Stomach (tissue), 9 donors: ENCODE measurements around the gene RHOH. TPM values are rescaled to one million over a fixed set of nuclear protein-coding genes. Genes with fewer than 3 reads are reported as not detected.

Source experiments
- DNase-seq, 2 donors: peaks; one replicate each; pipeline versions ENCODE4 v3.0.0 to v3.0.0-alpha.2; 2013 to 2019
- H3K27ac ChIP-seq, 5 donors: fragments of 200-600 bp in 4 of 5; sonication (generic) in 4 of 5; one replicate each; pipeline ENCODE4 v1.5.1; 2013 to 2019; ENCODE audit warnings: mild to moderate bottlenecking in 1 of 5, moderate library complexity in 1 of 5
- H3K27me3 ChIP-seq, 3 donors: fragments of 200-600 bp; sonication (generic); one replicate each; pipeline ENCODE4 v1.5.1; 2017 to 2019; ENCODE audit warnings: mixed run types in 1 of 3
- H3K36me3 ChIP-seq, 4 donors: fragments of 200-600 bp; sonication (generic); 1 replicate in 3 of 4; 2 replicates in 1 of 4; pipeline ENCODE4 v1.5.1; 2016 to 2019
- H3K4me1 ChIP-seq, 4 donors: fragments of 200-600 bp; sonication (generic); one replicate each; pipeline ENCODE4 v1.5.1; 2016 to 2019
- H3K4me3 ChIP-seq, 4 donors: fragments of 200-600 bp; sonication (generic) in 3 of 4; one replicate each; pipeline ENCODE4 v1.5.1; 2016 to 2019; ENCODE audit warnings: mild to moderate bottlenecking in 1 of 4
- H3K9me3 ChIP-seq, 4 donors: fragments of 200-600 bp; sonication (generic); one replicate each; pipeline ENCODE4 v1.5.1; 2016 to 2019
- CTCF ChIP-seq, 7 experiments: fragments of 450-650 bp in 4 of 7; fragments of 200-600 bp in 3 of 7; sonication (generic) in 3 of 7; IDR thresholded peaks; one replicate each; pipeline ENCODE4 v1.5.1; 2016 to 2019; ENCODE audit warnings: antibody characterized with exemption in 7 of 7, control low read depth in 2 of 7, mild to moderate bottlenecking in 1 of 7
- EP300 ChIP-seq: sonication (generic); formaldehyde crosslinking; IDR thresholded peaks from one replicate; pipeline ENCODE4 v1.6.1; 2017; ENCODE audit warnings: antibody characterized with exemption
- POLR2A ChIP-seq, 4 donors: fragments of 450-650 bp; IDR thresholded peaks; one replicate each; pipeline ENCODE4 v1.6.1; 2016; ENCODE audit warnings: antibody characterized with exemption in 4 of 4, control low read depth in 2 of 4, mild to moderate bottlenecking in 1 of 4, moderate library complexity in 1 of 4
- POLR2AphosphoS5 ChIP-seq, 3 donors: sonication (generic); formaldehyde crosslinking; IDR thresholded peaks; one replicate each; pipeline ENCODE4 v1.6.1; 2016; ENCODE audit warnings: antibody characterized with exemption in 3 of 3
- WGBS, 5 donors: extraction: QIAGEN DNeasy Blood & Tissue Kit in 3 of 5; methylation state at CpG; one replicate each; pipeline versions ENCODE4 v1.1.5 to v1.1.7; 2013 to 2018; 5-methylcytosine and 5-hydroxymethylcytosine counted together
- intact Hi-C: fragments of 100-400 bp; cut with DNase I; formaldehyde crosslinking; loops from one replicate; pipeline ENCODE4 v1.15.1; 2023; ENCODE audit warnings: low total_unique reads
- polyA plus RNA-seq, 3 donors: library from polyadenylated mRNA; stranded (reverse); fragments of 200-250 nt; gene quantifications; one replicate each; pipeline ENCODE4 v1.2.3, GENCODE V29; 2013
- total RNA-seq, 5 donors: library from RNA; depleted of rRNA; stranded (reverse); fragments of >200 nt; gene quantifications; one replicate each; pipeline versions ENCODE4 v1.1.0 to v1.2.3, GENCODE V29; 2014 to 2016
- donor health status: healthy with polysubstance abuse.
- donor health status: Bipolar disorder and iron deficiency.
- donor health status: healthy.

RHOH gene
- total and polyA plus RNA-seq, 8 donors, result 1.3 to 7.5 (median 4.0) TPM

- H3K4me3 ChIP-seq, result peak overlapping the region in 1 of 4 donors; percentile 23
- intact Hi-C loops, result no loop called here
- peaks cover 19 to 52% (median 31%) of the 10 kb centered on the region in 4 donors for H3K4me1 ChIP-seq
- no peaks in the 10 kb centered on the region for H3K36me3 ChIP-seq
- WGBS, 5 donors, result 30 to 42% (median 40%) methylated on average over 14 of the region's 14 CpGs
- H3K27ac ChIP-seq, result peak overlapping the region; percentile 34 to 83 (median 59)
- TF ChIP-seq POLR2AphosphoS5 (IDR thresholded peaks at IDR 0.05) (peak in 1 of 3 donors; percentile 36), EP300 (no peak), CTCF (IDR thresholded peaks at IDR 0.05) (no peak)
- DNase-seq, result peak in 1 of 2 donors; percentile 61
- no peaks in the 10 kb centered on the region for H3K9me3 ChIP-seq
- no peaks in the 10 kb centered on the region for H3K27me3 ChIP-seq
Measured at GRCh38 chr4:40194602-40195161, 2.1 kb upstream of the RHOH start.

GRCh38 chr4:40195182-40196177, 1.4 kb upstream of the RHOH start:
- Histone ChIP-seq H3K27ac (peak overlapping the region in 4 of 5 donors; percentile 11 to 83 (median 64)), H3K4me1 (peaks cover 17 to 44% (median 26%) of the 10 kb centered on the region in 4 donors), H3K9me3 (no peaks in the 10 kb centered on the region), H3K27me3 (no peaks in the 10 kb centered on the region), H3K36me3 (no peaks in the 10 kb centered on the region), H3K4me3 (no peak overlapping the region)
- TF ChIP-seq POLR2A (IDR thresholded peaks at IDR 0.05), result no peak
- no peak for TF ChIP-seq CTCF (IDR thresholded peaks at IDR 0.05)
- no peak for TF ChIP-seq EP300
- TF ChIP-seq POLR2AphosphoS5 (IDR thresholded peaks at IDR 0.05), result no peak
- intact Hi-C loops, result no loop called here
- DNase-seq, result no peak
- 88 to 98% (median 93%) methylated on average over 8 to 10 of the region's 10 CpGs for WGBS, 5 donors

GRCh38 chr4:40196272-40196671, 559 bp upstream of the RHOH start:
- WGBS, 5 donors, result 83 to 93% (median 85%) methylated on average over 8 of the region's 8 CpGs
- no peak for DNase-seq
- Histone ChIP-seq H3K27me3 (no peaks in the 10 kb centered on the region), H3K9me3 (no peaks in the 10 kb centered on the region), H3K27ac (peak overlapping the region in 4 of 5 donors; percentile 58 to 83 (median 76)), H3K36me3 (no peaks in the 10 kb centered on the region), H3K4me3 (no peak overlapping the region), H3K4me1 (peaks cover 9 to 36% (median 20%) of the 10 kb centered on the region in 4 donors)
- TF ChIP-seq POLR2AphosphoS5 (IDR thresholded peaks at IDR 0.05), result no peak
- intact Hi-C loops, result no loop called here

GRCh38 chr4:40197879-40198689, 1.3 kb downstream of the RHOH start:
- WGBS, 5 donors, result 64 to 80% (median 75%) methylated on average over 15 of the region's 15 CpGs
- Histone ChIP-seq H3K4me3 (peak overlapping the region; percentile 20 to 33 (median 29)), H3K27ac (peak overlapping the region; percentile 12 to 83 (median 74)), H3K4me1 (peaks cover 0 to 18% (median 11%) of the 10 kb centered on the region in 4 donors), H3K9me3 (no peaks in the 10 kb centered on the region), H3K36me3 (no peaks in the 10 kb centered on the region), H3K27me3 (no peaks in the 10 kb centered on the region)
- no peak for TF ChIP-seq CTCF (IDR thresholded peaks at IDR 0.05)
- peak in 1 of 3 donors; percentile 2 for TF ChIP-seq POLR2AphosphoS5 (IDR thresholded peaks at IDR 0.05)
- TF ChIP-seq EP300, result no peak
- intact Hi-C loops, result no loop called here
- DNase-seq, result no peak
